IMR-90 (cell line): ENCODE results near the gene CDK11A. TPM values are rescaled to one million over a fixed set of nuclear protein-coding genes. Genes with fewer than 3 reads are reported as not detected.

Source experiments
- ATAC-seq: fragments of 200-7000 bp; cut with Tn5 transposase; 2 replicates; pipeline ENCODE4 v1.9.1; 2020; ENCODE audit warnings: low read depth, mild to moderate bottlenecking, moderate library complexity
- BruUV-seq: library from RNA; stranded (reverse); fragments of 400-500 nt; replicated peaks from 2 replicates; lab custom pipeline; 2021; lab: Mats Ljungman, UMichigan
- CTCF ChIA-PET: fragments of 300-600 bp; formaldehyde crosslinking; extraction: SDS; loops from one replicate; lab custom pipeline; 2021; ENCODE audit warnings: antibody characterized with exemption; lab: Yijun Ruan, JAX
- POLR2A ChIA-PET: fragments of 300-600 bp; sonication (Branson Sonifier 250); formaldehyde crosslinking; loops from one replicate; lab custom pipeline; 2022; ENCODE audit warnings: antibody characterized with exemption; ENCODE audit not compliant: unreplicated experiment; lab: Charles Lee
- DNase-seq: peaks from one replicate; pipeline ENCODE4 v3.0.0; 2013
- H2AFZ ChIP-seq: replicated peaks from 2 replicates; pipeline ENCODE3; 2013; ENCODE audit warnings: low read length, mild to moderate bottlenecking; ENCODE audit not compliant: poor library complexity
- H2AK5ac ChIP-seq: 2 replicates; pipeline ENCODE4 v1.6.1; 2013; ENCODE audit warnings: low read depth, low read length, inconsistent platforms
- H2AK9ac ChIP-seq: replicated peaks from 2 replicates; pipeline ENCODE3; 2013; ENCODE audit warnings: mild to moderate bottlenecking, low read depth, low read length, moderate library complexity; ENCODE audit not compliant: poor library complexity
- H2BK120ac ChIP-seq: 2 replicates; pipeline ENCODE4 v1.6.1; 2013; ENCODE audit warnings: low read depth, low read length, inconsistent platforms
- H2BK15ac ChIP-seq: 3 replicates; pipeline ENCODE4 v1.6.1; 2013; ENCODE audit warnings: low read depth, low read length, inconsistent platforms
- H2BK20ac ChIP-seq: 2 replicates; pipeline ENCODE4 v1.6.1; 2013; ENCODE audit warnings: low read depth, mild to moderate bottlenecking, inconsistent platforms, low read length, moderate library complexity
- H2BK5ac ChIP-seq: 2 replicates; pipeline ENCODE4 v1.6.1; 2013; ENCODE audit warnings: mild to moderate bottlenecking, low read depth, low read length, inconsistent platforms; ENCODE audit not compliant: poor library complexity, severe bottlenecking
- H3K14ac ChIP-seq: replicated peaks from 2 replicates; pipeline ENCODE4 v1.6.1; 2013; ENCODE audit warnings: low read depth, low read length, inconsistent platforms
- H3K18ac ChIP-seq: 2 replicates; pipeline ENCODE4 v1.6.1; 2013; ENCODE audit warnings: low read depth, low read length, control low read depth
- H3K23ac ChIP-seq: 2 replicates; pipeline ENCODE4 v1.6.1; 2013; ENCODE audit warnings: low read depth, low read length, inconsistent platforms
- H3K27ac ChIP-seq: 2 replicates; pipeline ENCODE4 v1.5.1; 2013; ENCODE audit warnings: mild to moderate bottlenecking, control low read depth, low read length; ENCODE audit not compliant: insufficient read depth
- H3K27me3 ChIP-seq: 2 replicates; pipeline ENCODE4 v1.6.1; 2013; ENCODE audit warnings: low read length; ENCODE audit not compliant: control insufficient read depth, insufficient read depth
- H3K36me3 ChIP-seq: 2 replicates; pipeline ENCODE4 v1.6.1; 2013; ENCODE audit warnings: low read length, mixed read lengths; ENCODE audit not compliant: control insufficient read depth, insufficient read depth
- H3K4ac ChIP-seq: 2 replicates; pipeline ENCODE4 v1.6.1; 2013; ENCODE audit warnings: low read depth, low read length, inconsistent platforms
- H3K4me1 ChIP-seq: 2 replicates; pipeline ENCODE4 v1.6.1; 2013; ENCODE audit warnings: low read length, mixed read lengths; ENCODE audit not compliant: control insufficient read depth, insufficient read depth
- H3K4me2 ChIP-seq: 2 replicates; pipeline ENCODE4 v1.6.1; 2013; ENCODE audit warnings: low read depth, mild to moderate bottlenecking, control low read depth, low read length, moderate library complexity
- H3K4me3 ChIP-seq: 2 replicates; pipeline ENCODE4 v1.5.1; 2013; ENCODE audit warnings: low read depth, mild to moderate bottlenecking, control low read depth, low read length, moderate library complexity; ENCODE audit not compliant: insufficient read depth
- H3K56ac ChIP-seq: 2 replicates; pipeline ENCODE4 v1.6.1; 2013; ENCODE audit warnings: low read length, inconsistent platforms; ENCODE audit not compliant: insufficient read depth; ENCODE audit errors: extremely low read depth
- H3K79me1 ChIP-seq, 2 experiments: 2 replicates each; pipeline ENCODE4 v1.6.1; 2013; ENCODE audit warnings: low read length in 2 of 2, inconsistent platforms in 1 of 2, low read depth in 1 of 2
- H3K9ac ChIP-seq: 2 replicates; pipeline ENCODE4 v1.6.1; 2013; ENCODE audit warnings: low read depth, low read length, control low read depth
- H3K9me1 ChIP-seq: 2 replicates; pipeline ENCODE4 v1.6.1; 2013; ENCODE audit warnings: low read length, inconsistent platforms; ENCODE audit not compliant: insufficient read depth
- H3K9me3 ChIP-seq: 2 replicates; pipeline ENCODE4 v1.6.1; 2013; ENCODE audit warnings: low read length; ENCODE audit not compliant: control insufficient read depth, insufficient read depth
- H4K20me1 ChIP-seq: 2 replicates; pipeline ENCODE4 v1.6.1; 2013; ENCODE audit warnings: low read length, inconsistent platforms; ENCODE audit not compliant: insufficient read depth
- H4K5ac ChIP-seq: 2 replicates; pipeline ENCODE4 v1.6.1; 2013; ENCODE audit warnings: mild to moderate bottlenecking, low read depth, low read length, control low read depth
- H4K8ac ChIP-seq, 2 experiments: 2 replicates each; pipeline ENCODE4 v1.6.1; 2013; ENCODE audit warnings: low read depth in 2 of 2, low read length in 2 of 2, control low read depth in 1 of 2, inconsistent platforms in 1 of 2
- H4K91ac ChIP-seq: 2 replicates; pipeline ENCODE4 v1.6.1; 2013; ENCODE audit warnings: low read depth, low read length, inconsistent platforms; ENCODE audit not compliant: insufficient read depth
- BHLHE40 ChIP-seq: fragments of 150-350 bp; IDR thresholded peaks from 2 replicates; pipeline ENCODE4 v1.6.1; 2016; ENCODE audit warnings: mild to moderate bottlenecking, low read depth, low read length
- CEBPB ChIP-seq: IDR thresholded peaks from 2 replicates; pipeline ENCODE4 v1.6.1; 2012; ENCODE audit warnings: low read depth, low read length, improper control_type of control experiment
- CHD1 ChIP-seq: IDR thresholded peaks from 2 replicates; pipeline ENCODE4 v1.6.1; 2012; ENCODE audit warnings: low read depth, low read length, improper control_type of control experiment
- FOS ChIP-seq: fragments of 150-350 bp; IDR thresholded peaks from 2 replicates; pipeline ENCODE4 v1.6.1; 2016; ENCODE audit warnings: low read depth, low read length
- MAFK ChIP-seq: IDR thresholded peaks from 2 replicates; pipeline ENCODE4 v1.6.1; 2012; ENCODE audit warnings: low read depth, low read length, improper control_type of control experiment
- MAZ ChIP-seq: IDR thresholded peaks from 2 replicates; pipeline ENCODE4 v1.6.1; 2012; ENCODE audit warnings: low read depth, mild to moderate bottlenecking, low read length, improper control_type of control experiment, moderate library complexity, borderline replicate concordance
- MXI1 ChIP-seq: IDR thresholded peaks from 2 replicates; pipeline ENCODE4 v1.6.1; 2012; ENCODE audit warnings: low read depth, mild to moderate bottlenecking, low read length, moderate library complexity, borderline replicate concordance
- NFE2L2 ChIP-seq: fragments of 150-350 bp; IDR thresholded peaks from 2 replicates; pipeline ENCODE4 v1.6.1; 2016; ENCODE audit warnings: low read depth, mild to moderate bottlenecking, low read length
- POLR2A ChIP-seq: IDR thresholded peaks from 2 replicates; pipeline ENCODE4 v1.6.1; 2012; ENCODE audit warnings: mild to moderate bottlenecking, low read depth, low read length
- RAD21 ChIP-seq: IDR thresholded peaks from 2 replicates; pipeline ENCODE4 v1.6.1; 2012; ENCODE audit warnings: low read length, improper control_type of control experiment
- RCOR1 ChIP-seq: IDR thresholded peaks from 2 replicates; pipeline ENCODE4 v1.6.1; 2012; ENCODE audit warnings: mild to moderate bottlenecking, low read length, improper control_type of control experiment; ENCODE audit not compliant: insufficient replicate concordance
- RFX5 ChIP-seq: IDR thresholded peaks from 2 replicates; pipeline ENCODE4 v1.8.0; 2012; ENCODE audit warnings: low read depth, mild to moderate bottlenecking, low read length, moderate library complexity
- SMC3 ChIP-seq: fragments of 150-350 bp; IDR thresholded peaks from 2 replicates; pipeline ENCODE4 v1.6.1; 2016; ENCODE audit warnings: low read depth, mild to moderate bottlenecking, antibody characterized with exemption, low read length, moderate library complexity
- WGBS, 2 experiments: methylation state at CpG; one replicate each; pipeline versions ENCODE4 v1.1.5 to v1.1.7; 2013; ENCODE audit warnings: missing lambda C conversion rate in 2 of 2; ENCODE audit not compliant: insufficient read length in 1 of 2; ENCODE audit errors: extremely low coverage in 2 of 2; 5-methylcytosine and 5-hydroxymethylcytosine counted together
- dilution Hi-C: fragments of 300-500 bp; cut with HindIII; formaldehyde crosslinking; loops from one replicate; pipeline ENCODE4 v1.14.3; 2018; ENCODE audit warnings: low sequenced_read_pairs; ENCODE audit not compliant: unreplicated experiment
- in situ Hi-C: fragments of 300-500 bp; cut with MboI; formaldehyde crosslinking; loops from 3 replicates; pipeline ENCODE4 v1.14.3; 2019; ENCODE audit warnings: low sequenced_read_pairs, inconsistent platforms, mixed read lengths
- intact Hi-C: fragments of 100-400 bp; cut with micrococcal nuclease; formaldehyde crosslinking; loops from 2 replicates; pipeline ENCODE4 v1.10.0; 2022
- polyA plus RNA-seq, 3 experiments: library from polyadenylated mRNA; depleted of rRNA; stranded (reverse); fragments of >200 nt; gene quantifications; 2 replicates each; pipeline ENCODE4 v1.2.3, GENCODE V29; 2012; ENCODE audit warnings: low replicate concordance in 1 of 3
- total RNA-seq: library from RNA; depleted of rRNA; stranded (reverse); fragments of >200 nt; gene quantifications from 2 replicates; pipeline ENCODE4 v1.2.3, GENCODE V29; 2012
- TF ChIP-seq, protein P1 (sequence below): conservative IDR thresholded peaks from 2 replicates; pipeline ENCODE4 v1.5.1; 2012; ENCODE audit warnings: mild to moderate bottlenecking, low read depth, low read length, improper control_type of control experiment
- TF ChIP-seq, protein P2 (sequence below): fragments of 150-350 bp; IDR thresholded peaks from 2 replicates; pipeline ENCODE4 v1.6.1; 2017; ENCODE audit warnings: mild to moderate bottlenecking, antibody characterized with exemption, low read length, low read depth
- TF ChIP-seq, protein P3 (sequence below): fragments of 150-350 bp; IDR thresholded peaks from 2 replicates; pipeline ENCODE4 v1.6.1; 2016; ENCODE audit warnings: low read depth, mild to moderate bottlenecking, low read length, moderate library complexity, borderline replicate concordance

The CDK11A gene
- total and polyA plus RNA-seq, 2 of the 4 experiments (the other 2 are of a cell fraction), result 1.8 to 20.0 TPM

DNA sequence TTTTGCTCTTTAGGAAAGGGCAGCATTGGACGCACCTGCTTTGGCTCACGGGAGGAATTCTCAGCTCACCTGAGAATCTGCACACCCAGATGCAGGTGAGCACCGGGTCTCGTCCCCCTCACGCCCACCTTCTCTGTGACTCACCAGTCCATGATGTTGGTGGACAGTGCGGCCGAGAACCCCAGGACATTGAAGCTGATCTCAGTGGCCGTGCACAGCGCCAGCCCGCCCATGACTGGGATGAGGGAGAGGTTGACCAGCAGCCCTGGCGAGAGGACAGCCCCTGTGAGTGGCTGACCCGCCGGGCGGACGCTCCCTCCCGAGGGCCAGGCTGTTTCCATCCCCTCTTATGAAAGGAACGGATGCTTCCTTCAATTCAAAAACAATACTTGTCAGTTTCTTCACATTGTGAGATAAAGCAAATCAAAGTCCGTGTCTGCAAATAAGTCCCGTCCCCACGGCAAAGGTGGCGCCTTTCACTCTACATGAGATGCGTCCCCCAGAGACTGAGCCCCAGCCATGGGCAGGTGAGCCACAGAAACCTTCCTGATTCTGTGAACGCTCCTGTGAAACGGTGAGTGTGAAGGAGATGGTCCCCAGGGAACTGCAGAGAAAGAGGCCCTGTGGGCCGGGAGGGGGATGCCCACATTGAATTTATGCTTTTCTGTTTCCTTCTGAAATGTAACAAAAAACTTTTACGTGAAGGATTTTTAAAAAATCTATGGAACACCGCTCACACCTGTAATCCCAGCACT is 52.6 kb downstream of the CDK11A start:
- intact Hi-C loops (no loop called here), dilution Hi-C loops (no loop called here), in situ Hi-C loops (no loop called here)
- no peaks in the 10 kb centered on the region for H3K9me1 ChIP-seq
- no peak overlapping the region for H3K23ac ChIP-seq
- WGBS, 2 experiments, result 93% methylated on average over 3 of the region's 27 CpGs; no CpG with 5 or more reads in 1 of the 2 experiments
- H2BK15ac ChIP-seq, result no peak overlapping the region
- H2BK5ac ChIP-seq, result no peak overlapping the region
- no TSS peak for BruUV-seq
- no peak overlapping the region for H4K91ac ChIP-seq
- H3K56ac ChIP-seq, result no peak overlapping the region
- no peak overlapping the region for H3K9ac ChIP-seq
- H3K18ac ChIP-seq, result no peak overlapping the region
- H3K4me2 ChIP-seq, result no peak overlapping the region
- H3K27me3 ChIP-seq, result no peaks in the 10 kb centered on the region
- no peak overlapping the region for H3K4ac ChIP-seq
- no peaks in the 10 kb centered on the region for H4K20me1 ChIP-seq
- ChIA-PET CTCF (no interaction called here), POLR2A (no interaction called here)
- TF ChIP-seq RAD21 (no peak), NFE2L2 (no peak), POLR2A (no peak), MAFK (no peak), CEBPB (no peak), BHLHE40 (no peak), SMC3 (no peak), RFX5 (no peak), MAZ (no peak), CHD1 (no peak), MXI1 (no peak), RCOR1 (no peak), FOS (no peak)
- TF ChIP-seq, protein P1, sequence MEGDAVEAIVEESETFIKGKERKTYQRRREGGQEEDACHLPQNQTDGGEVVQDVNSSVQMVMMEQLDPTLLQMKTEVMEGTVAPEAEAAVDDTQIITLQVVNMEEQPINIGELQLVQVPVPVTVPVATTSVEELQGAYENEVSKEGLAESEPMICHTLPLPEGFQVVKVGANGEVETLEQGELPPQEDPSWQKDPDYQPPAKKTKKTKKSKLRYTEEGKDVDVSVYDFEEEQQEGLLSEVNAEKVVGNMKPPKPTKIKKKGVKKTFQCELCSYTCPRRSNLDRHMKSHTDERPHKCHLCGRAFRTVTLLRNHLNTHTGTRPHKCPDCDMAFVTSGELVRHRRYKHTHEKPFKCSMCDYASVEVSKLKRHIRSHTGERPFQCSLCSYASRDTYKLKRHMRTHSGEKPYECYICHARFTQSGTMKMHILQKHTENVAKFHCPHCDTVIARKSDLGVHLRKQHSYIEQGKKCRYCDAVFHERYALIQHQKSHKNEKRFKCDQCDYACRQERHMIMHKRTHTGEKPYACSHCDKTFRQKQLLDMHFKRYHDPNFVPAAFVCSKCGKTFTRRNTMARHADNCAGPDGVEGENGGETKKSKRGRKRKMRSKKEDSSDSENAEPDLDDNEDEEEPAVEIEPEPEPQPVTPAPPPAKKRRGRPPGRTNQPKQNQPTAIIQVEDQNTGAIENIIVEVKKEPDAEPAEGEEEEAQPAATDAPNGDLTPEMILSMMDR, result no peak
- TF ChIP-seq, protein P2, sequence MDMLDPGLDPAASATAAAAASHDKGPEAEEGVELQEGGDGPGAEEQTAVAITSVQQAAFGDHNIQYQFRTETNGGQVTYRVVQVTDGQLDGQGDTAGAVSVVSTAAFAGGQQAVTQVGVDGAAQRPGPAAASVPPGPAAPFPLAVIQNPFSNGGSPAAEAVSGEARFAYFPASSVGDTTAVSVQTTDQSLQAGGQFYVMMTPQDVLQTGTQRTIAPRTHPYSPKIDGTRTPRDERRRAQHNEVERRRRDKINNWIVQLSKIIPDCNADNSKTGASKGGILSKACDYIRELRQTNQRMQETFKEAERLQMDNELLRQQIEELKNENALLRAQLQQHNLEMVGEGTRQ, result no peak
- TF ChIP-seq, protein P3, sequence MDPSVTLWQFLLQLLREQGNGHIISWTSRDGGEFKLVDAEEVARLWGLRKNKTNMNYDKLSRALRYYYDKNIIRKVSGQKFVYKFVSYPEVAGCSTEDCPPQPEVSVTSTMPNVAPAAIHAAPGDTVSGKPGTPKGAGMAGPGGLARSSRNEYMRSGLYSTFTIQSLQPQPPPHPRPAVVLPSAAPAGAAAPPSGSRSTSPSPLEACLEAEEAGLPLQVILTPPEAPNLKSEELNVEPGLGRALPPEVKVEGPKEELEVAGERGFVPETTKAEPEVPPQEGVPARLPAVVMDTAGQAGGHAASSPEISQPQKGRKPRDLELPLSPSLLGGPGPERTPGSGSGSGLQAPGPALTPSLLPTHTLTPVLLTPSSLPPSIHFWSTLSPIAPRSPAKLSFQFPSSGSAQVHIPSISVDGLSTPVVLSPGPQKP, result no peak
- no peak overlapping the region for H4K8ac ChIP-seq
- H3K27ac ChIP-seq, result no peak overlapping the region
- H4K5ac ChIP-seq, result no peak overlapping the region
- no peaks in the 10 kb centered on the region for H3K4me1 ChIP-seq
- H2BK120ac ChIP-seq, result no peak overlapping the region
- DNase-seq, result no peak
- no peak overlapping the region for H2AK9ac ChIP-seq
- peaks cover 49% of the 10 kb centered on the region for H3K36me3 ChIP-seq
- H2AK5ac ChIP-seq, result no peak overlapping the region
- no peak for ATAC-seq
- H3K79me1 ChIP-seq, result peaks cover 8% of the 10 kb centered on the region in 2 experiments; a peak in 2 of 4 replicates
- H2BK20ac ChIP-seq, result no peak overlapping the region
- H3K4me3 ChIP-seq, result no peak overlapping the region
- H3K14ac ChIP-seq, result no peak overlapping the region
- H3K9me3 ChIP-seq, result no peaks in the 10 kb centered on the region
- H2AFZ ChIP-seq, result no peak overlapping the region
